A549 (cell line): ENCODE measurements around the gene LIMK2.

Experiments
- CHD4 ChIP-seq: fragments of 200-600 bp; sonication (generic); IDR thresholded peaks from 2 replicates; pipeline ENCODE4 v1.6.1; 2016; ENCODE audit warnings: antibody characterized with exemption, mild to moderate bottlenecking, borderline replicate concordance
- EP300 ChIP-seq, 2 experiments: fragments of >200 bp; sonication (Bioruptor Twin); formaldehyde crosslinking; IDR thresholded peaks; 2 replicates in 1 of 2; 3 replicates in 1 of 2; pipeline ENCODE4 v1.6.1; 2016 to 2017
- FOSL2 ChIP-seq, 2 experiments: fragments of 450-650 bp in 1 of 2; fragments of >200 bp in 1 of 2; sonication (Bioruptor Twin) in 1 of 2; formaldehyde crosslinking; IDR thresholded peaks; 2 replicates each; pipeline versions ENCODE4 v1.5.0 to v1.6.1; 2016 to 2020; ENCODE audit warnings: mild to moderate bottlenecking in 1 of 2, moderate library complexity in 1 of 2
- FOXS1 ChIP-seq: fragments of 250-450 bp; sonication (Bioruptor Pico); IDR thresholded peaks from 2 replicates; pipeline ENCODE4 v1.5.0; 2020; ENCODE audit warnings: mild to moderate bottlenecking, moderate library complexity
- HDAC2 ChIP-seq: fragments of 200-600 bp; sonication (generic); IDR thresholded peaks from 2 replicates; pipeline ENCODE4 v1.6.1; 2016
- HMGXB4 ChIP-seq: fragments of 250-450 bp; sonication (Bioruptor Pico); IDR thresholded peaks from 2 replicates; pipeline ENCODE4 v1.5.0; 2021; ENCODE audit warnings: mild to moderate bottlenecking, moderate library complexity, borderline replicate concordance
- MYC ChIP-seq: IDR thresholded peaks from 2 replicates; pipeline ENCODE4 v1.6.1; 2012; ENCODE audit warnings: mild to moderate bottlenecking, inconsistent platforms, low read length, improper control_type of control experiment, borderline replicate concordance
- POLR2A ChIP-seq: IDR thresholded peaks from 2 replicates; pipeline ENCODE4 v1.6.1; 2012; ENCODE audit warnings: mild to moderate bottlenecking, low read length
- RAD21 ChIP-seq, 2 experiments: fragments of >200 bp in 1 of 2; sonication (Bioruptor Twin) in 1 of 2; formaldehyde crosslinking in 1 of 2; IDR thresholded peaks in 1 of 2; conservative IDR thresholded peaks in 1 of 2; 2 replicates in 1 of 2; 3 replicates in 1 of 2; pipeline ENCODE4 v1.6.1; 2012 to 2018; ENCODE audit warnings: inconsistent platforms in 1 of 2
- REST ChIP-seq: fragments of 200-600 bp; sonication (generic); IDR thresholded peaks from 2 replicates; pipeline ENCODE4 v1.6.1; 2016; ENCODE audit warnings: antibody characterized with exemption, mild to moderate bottlenecking, moderate library complexity
- RFX5 ChIP-seq: fragments of 450-650 bp; IDR thresholded peaks from 2 replicates; pipeline ENCODE4 v1.7.1; 2014; ENCODE audit warnings: antibody characterized with exemption, mild to moderate bottlenecking, moderate library complexity
- TF ChIP-seq, protein P1 (sequence below): fragments of >200 bp; sonication (Bioruptor Twin); formaldehyde crosslinking; IDR thresholded peaks from 3 replicates; pipeline ENCODE4 v1.5.1; 2016
- TF ChIP-seq, protein P2 (sequence below): fragments of 450-650 bp; IDR thresholded peaks from 2 replicates; pipeline ENCODE4 v1.6.1; 2014; ENCODE audit warnings: antibody characterized with exemption

GRCh38 chr22:31241200-31241599 is 29.1 kb downstream of the LIMK2 start:
- TF ChIP-seq RAD21 (conservative IDR thresholded peaks at IDR 0.05 in 1 of 2, IDR thresholded peaks at IDR 0.05 in 1 of 2) (no peak), POLR2A (no peak), FOSL2 (IDR thresholded peaks at IDR 0.05) (no peak), FOSL2 (CRISPR knock-in tag; IDR thresholded peaks at IDR 0.05) (peak; percentile 65), HDAC2 (no peak), RFX5 (no peak), REST (no peak), HMGXB4 (CRISPR knock-in tag) (no peak), EP300 (IDR thresholded peaks at IDR 0.05) (no peak), FOXS1 (CRISPR knock-in tag) (no peak), MYC (no peak), CHD4 (no peak)
- TF ChIP-seq, protein P1, sequence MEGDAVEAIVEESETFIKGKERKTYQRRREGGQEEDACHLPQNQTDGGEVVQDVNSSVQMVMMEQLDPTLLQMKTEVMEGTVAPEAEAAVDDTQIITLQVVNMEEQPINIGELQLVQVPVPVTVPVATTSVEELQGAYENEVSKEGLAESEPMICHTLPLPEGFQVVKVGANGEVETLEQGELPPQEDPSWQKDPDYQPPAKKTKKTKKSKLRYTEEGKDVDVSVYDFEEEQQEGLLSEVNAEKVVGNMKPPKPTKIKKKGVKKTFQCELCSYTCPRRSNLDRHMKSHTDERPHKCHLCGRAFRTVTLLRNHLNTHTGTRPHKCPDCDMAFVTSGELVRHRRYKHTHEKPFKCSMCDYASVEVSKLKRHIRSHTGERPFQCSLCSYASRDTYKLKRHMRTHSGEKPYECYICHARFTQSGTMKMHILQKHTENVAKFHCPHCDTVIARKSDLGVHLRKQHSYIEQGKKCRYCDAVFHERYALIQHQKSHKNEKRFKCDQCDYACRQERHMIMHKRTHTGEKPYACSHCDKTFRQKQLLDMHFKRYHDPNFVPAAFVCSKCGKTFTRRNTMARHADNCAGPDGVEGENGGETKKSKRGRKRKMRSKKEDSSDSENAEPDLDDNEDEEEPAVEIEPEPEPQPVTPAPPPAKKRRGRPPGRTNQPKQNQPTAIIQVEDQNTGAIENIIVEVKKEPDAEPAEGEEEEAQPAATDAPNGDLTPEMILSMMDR, result no peak
- TF ChIP-seq, protein P2, sequence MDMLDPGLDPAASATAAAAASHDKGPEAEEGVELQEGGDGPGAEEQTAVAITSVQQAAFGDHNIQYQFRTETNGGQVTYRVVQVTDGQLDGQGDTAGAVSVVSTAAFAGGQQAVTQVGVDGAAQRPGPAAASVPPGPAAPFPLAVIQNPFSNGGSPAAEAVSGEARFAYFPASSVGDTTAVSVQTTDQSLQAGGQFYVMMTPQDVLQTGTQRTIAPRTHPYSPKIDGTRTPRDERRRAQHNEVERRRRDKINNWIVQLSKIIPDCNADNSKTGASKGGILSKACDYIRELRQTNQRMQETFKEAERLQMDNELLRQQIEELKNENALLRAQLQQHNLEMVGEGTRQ, result no peak
